ENCODE data around the gene GABRG3. TPM values are rescaled to one million over a fixed set of nuclear protein-coding genes. Genes with fewer than 3 reads are reported as not detected.

GABRG3 gene
- polyA plus RNA-seq, 1 donor (not counting 4 experiments of a cell fraction or from before 2014, with no cell fraction given), result not detected

- no peaks in the 10 kb centered on the region for H3K4me1 ChIP-seq (ENCODE audit: control insufficient read depth, extremely low read depth, insufficient read depth, low read length)
- no peak overlapping the region for H3K4me3 ChIP-seq (ENCODE audit: control insufficient read depth in 2 of 3, extremely low read depth in 1 of 3, insufficient read depth in 2 of 3, low read depth in 1 of 3, low read length in 3 of 3)
- TF ChIP-seq CTCF (optimal IDR thresholded peaks at IDR 0.05 in 1 of 3, IDR thresholded peaks at IDR 0.05 in 1 of 3, conservative IDR thresholded peaks at IDR 0.05 in 1 of 3; ENCODE audit: extremely low read depth in 1 of 3, insufficient read depth in 2 of 3, low read length in 3 of 3) (no peak), EZH2 (IDR thresholded peaks at IDR 0.05; ENCODE audit: low read length) (no peak)
- no peaks in the 10 kb centered on the region for H3K36me3 ChIP-seq (ENCODE audit: control insufficient read depth in 2 of 2, extremely low read depth in 1 of 2, insufficient read depth in 2 of 2, low read length in 2 of 2)
- H3K9me3 ChIP-seq (ENCODE audit: control insufficient read depth, low read depth, low read length), result no peaks in the 10 kb centered on the region
- no peak overlapping the region for H2AFZ ChIP-seq (ENCODE audit: control insufficient read depth, low read length)
- dilution Hi-C loops (cut with MboI; ENCODE audit: extremely low pct_ligation_motif_present, low sequenced_read_pairs), result no loop called here
- no peak overlapping the region for H3K4me2 ChIP-seq (ENCODE audit: control insufficient read depth, extremely low read depth, insufficient read depth, low read depth, low read length)
- H3K9me1 ChIP-seq (ENCODE audit: control insufficient read depth, extremely low read depth, insufficient read depth, low read length), result no peaks in the 10 kb centered on the region
- DNase-seq (ENCODE audit: low read depth, low spot score) (no peak), FAIRE-seq (no peak)
- H3K9ac ChIP-seq (ENCODE audit: control insufficient read depth, extremely low read depth, insufficient read depth, low read length), result no peak overlapping the region
- no peaks in the 10 kb centered on the region for H4K20me1 ChIP-seq (ENCODE audit: control insufficient read depth, extremely low read depth, insufficient read depth, low read length)
- H3K27ac ChIP-seq (ENCODE audit: control insufficient read depth, insufficient read depth, low read length), result no peak overlapping the region
- H3K27me3 ChIP-seq (ENCODE audit: control insufficient read depth, extremely low read depth, insufficient read depth, low read length), result no peaks in the 10 kb centered on the region
- no peaks in the 10 kb centered on the region for H3K79me2 ChIP-seq (ENCODE audit: control insufficient read depth, insufficient read depth, low read length)
Observed at GRCh38 chr15:27422997-27423396, 452.0 kb downstream of the GABRG3 start.

- TF ChIP-seq CTCF (optimal IDR thresholded peaks at IDR 0.05 in 1 of 3, IDR thresholded peaks at IDR 0.05 in 1 of 3, conservative IDR thresholded peaks at IDR 0.05 in 1 of 3; ENCODE audit: extremely low read depth in 1 of 3, insufficient read depth in 2 of 3, low read length in 3 of 3) (no peak), EZH2 (IDR thresholded peaks at IDR 0.05; ENCODE audit: low read length) (no peak)
Observed at GRCh38 chr15:27426805-27427204, 455.8 kb downstream of the GABRG3 start.

More at GRCh38 chr15:27426805-27427204, 455.8 kb downstream of the GABRG3 start:
- Histone ChIP-seq H2AFZ (ENCODE audit: control insufficient read depth, low read length) (no peak overlapping the region), H3K36me3 (ENCODE audit: control insufficient read depth in 2 of 2, extremely low read depth in 1 of 2, insufficient read depth in 2 of 2, low read length in 2 of 2) (no peaks in the 10 kb centered on the region), H4K20me1 (ENCODE audit: control insufficient read depth, extremely low read depth, insufficient read depth, low read length) (no peaks in the 10 kb centered on the region), H3K27me3 (ENCODE audit: control insufficient read depth, extremely low read depth, insufficient read depth, low read length) (no peaks in the 10 kb centered on the region), H3K4me2 (ENCODE audit: control insufficient read depth, extremely low read depth, insufficient read depth, low read depth, low read length) (no peak overlapping the region), H3K4me1 (ENCODE audit: control insufficient read depth, extremely low read depth, insufficient read depth, low read length) (no peaks in the 10 kb centered on the region), H3K9me3 (ENCODE audit: control insufficient read depth, low read depth, low read length) (no peaks in the 10 kb centered on the region), H3K79me2 (ENCODE audit: control insufficient read depth, insufficient read depth, low read length) (no peaks in the 10 kb centered on the region), H3K27ac (ENCODE audit: control insufficient read depth, insufficient read depth, low read length) (no peak overlapping the region), H3K9ac (ENCODE audit: control insufficient read depth, extremely low read depth, insufficient read depth, low read length) (no peak overlapping the region), H3K9me1 (ENCODE audit: control insufficient read depth, extremely low read depth, insufficient read depth, low read length) (no peaks in the 10 kb centered on the region), H3K4me3 (ENCODE audit: control insufficient read depth in 2 of 3, extremely low read depth in 1 of 3, insufficient read depth in 2 of 3, low read depth in 1 of 3, low read length in 3 of 3) (no peak overlapping the region)
- DNase-seq (ENCODE audit: low read depth, low spot score) (no peak), FAIRE-seq (no peak)
- dilution Hi-C loops (cut with MboI; ENCODE audit: extremely low pct_ligation_motif_present, low sequenced_read_pairs), result no loop called here
